MM.1S (cell line): ENCODE results near the gene AKAP8.
A peak's percentile ranks its signal among the peaks of the same experiment; 100 is the strongest.

ENCODE experiments used
- DNase-seq: peaks from one replicate; pipeline ENCODE4 v3.0.0-alpha.2; 2015
- H2AFZ ChIP-seq: fragments of 300-600 bp; sonication (generic); 2 replicates; pipeline ENCODE4 v1.6.0; 2016; ENCODE audit warnings: antibody characterized with exemption, low read length
- H3F3A ChIP-seq: fragments of 300-600 bp; sonication (generic); 2 replicates; pipeline ENCODE4 v1.6.1; 2016; ENCODE audit warnings: mild to moderate bottlenecking, antibody characterized with exemption, low read length, moderate library complexity, mixed read lengths; ENCODE audit not compliant: insufficient read depth
- H3K27ac ChIP-seq: fragments of 300-600 bp; sonication (generic); 2 replicates; pipeline ENCODE4 v1.5.1; 2016; ENCODE audit warnings: mild to moderate bottlenecking, low read length
- H3K27me3 ChIP-seq: fragments of 300-600 bp; sonication (generic); replicated peaks from 2 replicates; pipeline ENCODE4 v1.6.0; 2016; ENCODE audit warnings: low read length; ENCODE audit not compliant: insufficient read depth
- H3K36me3 ChIP-seq: fragments of 300-600 bp; sonication (generic); replicated peaks from 2 replicates; pipeline ENCODE4 v1.6.1; 2016; ENCODE audit warnings: mild to moderate bottlenecking, low read length, mixed read lengths; ENCODE audit not compliant: insufficient read depth
- H3K4me1 ChIP-seq: fragments of 300-600 bp; sonication (generic); 2 replicates; pipeline ENCODE4 v1.6.1; 2016; ENCODE audit warnings: low read length, mixed read lengths
- H3K4me2 ChIP-seq: fragments of 300-600 bp; sonication (generic); 2 replicates; pipeline ENCODE4 v1.6.0; 2016; ENCODE audit warnings: low read depth, low read length
- H3K4me3 ChIP-seq: fragments of 300-600 bp; sonication (generic); 2 replicates; pipeline ENCODE4 v1.5.1; 2016; ENCODE audit warnings: low read length, mixed read lengths
- H3K79me2 ChIP-seq: fragments of 300-600 bp; sonication (generic); 2 replicates; pipeline ENCODE4 v1.6.1; 2016; ENCODE audit warnings: mixed run types, low read length, mixed read lengths
- H3K9ac ChIP-seq: fragments of 300-600 bp; sonication (generic); 2 replicates; pipeline ENCODE4 v1.6.1; 2016; ENCODE audit warnings: low read length, mixed read lengths
- H3K9me2 ChIP-seq: fragments of 300-600 bp; sonication (generic); replicated peaks from 2 replicates; pipeline ENCODE4 v1.6.1; 2016; ENCODE audit warnings: mild to moderate bottlenecking, low read length, mixed read lengths; ENCODE audit not compliant: insufficient read depth
- H3K9me3 ChIP-seq: fragments of 300-600 bp; sonication (generic); replicated peaks from 2 replicates; pipeline ENCODE4 v1.6.1; 2016; ENCODE audit warnings: mild to moderate bottlenecking, low read length, mixed read lengths; ENCODE audit not compliant: insufficient read depth
- H4K20me1 ChIP-seq: fragments of 300-600 bp; sonication (generic); 2 replicates; pipeline ENCODE4 v1.6.1; 2016; ENCODE audit warnings: mild to moderate bottlenecking, low read length, moderate library complexity, mixed read lengths; ENCODE audit not compliant: insufficient read depth
- EZH2 ChIP-seq: fragments of 300-600 bp; sonication (generic); optimal IDR thresholded peaks from 2 replicates; pipeline ENCODE3; 2017; ENCODE audit warnings: low read depth, mild to moderate bottlenecking, antibody characterized with exemption, low read length, mixed read lengths
- EZH2phosphoT487 ChIP-seq: fragments of 300-600 bp; sonication (generic); IDR thresholded peaks from 2 replicates; pipeline ENCODE4 v1.6.1; 2018; ENCODE audit warnings: antibody characterized with exemption, low read length
- TF ChIP-seq, protein P1 (sequence below): fragments of 300-600 bp; sonication (generic); IDR thresholded peaks from 2 replicates; pipeline ENCODE4 v1.5.1; 2016; ENCODE audit warnings: antibody characterized with exemption, low read length, mixed read lengths

AKAP8 gene

DNA sequence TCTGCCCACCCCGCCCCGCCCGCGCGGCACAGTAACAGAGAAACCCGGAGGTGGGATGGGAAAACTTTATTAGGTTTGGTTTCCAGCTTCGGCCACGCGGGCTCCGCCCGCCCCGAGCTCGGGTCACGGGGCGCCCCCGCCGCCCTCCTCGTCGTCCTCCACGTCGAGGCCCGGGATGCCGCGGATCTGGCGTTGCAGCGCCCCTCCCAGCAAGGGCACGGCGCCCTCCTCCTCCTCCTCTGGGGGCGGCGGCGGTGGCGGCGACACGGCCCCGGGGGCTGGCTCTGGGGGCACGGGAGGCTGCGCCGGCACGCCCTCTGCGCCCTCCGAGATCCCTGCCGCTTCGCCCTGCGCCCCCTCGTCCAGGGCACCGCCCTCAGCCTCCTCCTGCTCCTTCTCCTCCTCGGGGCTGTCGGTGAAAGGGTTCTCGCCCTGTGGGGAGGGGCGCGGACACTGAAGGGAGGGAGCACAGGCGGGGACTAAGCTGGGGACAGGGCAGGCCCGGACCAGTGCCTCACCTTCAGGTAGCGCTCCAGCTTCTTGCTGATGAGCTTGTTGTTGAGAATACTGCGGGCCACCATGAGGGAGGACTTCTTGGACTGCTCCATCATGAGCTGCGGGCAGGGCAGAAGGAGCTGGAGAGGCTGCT is 536 bp upstream of the AKAP8 start:
- H3K9ac ChIP-seq, result peak overlapping the region; percentile 77
- peak overlapping the region; percentile 93 for H3K4me3 ChIP-seq
- no peaks in the 10 kb centered on the region for H3K9me3 ChIP-seq
- no peaks in the 10 kb centered on the region for H3K36me3 ChIP-seq
- peak; percentile 74 for DNase-seq
- no peaks in the 10 kb centered on the region for H3K9me2 ChIP-seq
- peaks cover 45% of the 10 kb centered on the region for H3K79me2 ChIP-seq
- peaks cover 17% of the 10 kb centered on the region; the same call in 1 of the 2 replicates for H3K4me1 ChIP-seq
- peaks cover 21% of the 10 kb centered on the region for H3F3A ChIP-seq
- H2AFZ ChIP-seq, result peak overlapping the region; percentile 89
- TF ChIP-seq, protein P1, sequence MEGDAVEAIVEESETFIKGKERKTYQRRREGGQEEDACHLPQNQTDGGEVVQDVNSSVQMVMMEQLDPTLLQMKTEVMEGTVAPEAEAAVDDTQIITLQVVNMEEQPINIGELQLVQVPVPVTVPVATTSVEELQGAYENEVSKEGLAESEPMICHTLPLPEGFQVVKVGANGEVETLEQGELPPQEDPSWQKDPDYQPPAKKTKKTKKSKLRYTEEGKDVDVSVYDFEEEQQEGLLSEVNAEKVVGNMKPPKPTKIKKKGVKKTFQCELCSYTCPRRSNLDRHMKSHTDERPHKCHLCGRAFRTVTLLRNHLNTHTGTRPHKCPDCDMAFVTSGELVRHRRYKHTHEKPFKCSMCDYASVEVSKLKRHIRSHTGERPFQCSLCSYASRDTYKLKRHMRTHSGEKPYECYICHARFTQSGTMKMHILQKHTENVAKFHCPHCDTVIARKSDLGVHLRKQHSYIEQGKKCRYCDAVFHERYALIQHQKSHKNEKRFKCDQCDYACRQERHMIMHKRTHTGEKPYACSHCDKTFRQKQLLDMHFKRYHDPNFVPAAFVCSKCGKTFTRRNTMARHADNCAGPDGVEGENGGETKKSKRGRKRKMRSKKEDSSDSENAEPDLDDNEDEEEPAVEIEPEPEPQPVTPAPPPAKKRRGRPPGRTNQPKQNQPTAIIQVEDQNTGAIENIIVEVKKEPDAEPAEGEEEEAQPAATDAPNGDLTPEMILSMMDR, result no peak
- H3K4me2 ChIP-seq, result peak overlapping the region; percentile 69
- peaks cover 17% of the 10 kb centered on the region for H4K20me1 ChIP-seq
- no peaks in the 10 kb centered on the region for H3K27me3 ChIP-seq
- peak overlapping the region; percentile 62; the same call in 1 of the 2 replicates for H3K27ac ChIP-seq

DNA sequence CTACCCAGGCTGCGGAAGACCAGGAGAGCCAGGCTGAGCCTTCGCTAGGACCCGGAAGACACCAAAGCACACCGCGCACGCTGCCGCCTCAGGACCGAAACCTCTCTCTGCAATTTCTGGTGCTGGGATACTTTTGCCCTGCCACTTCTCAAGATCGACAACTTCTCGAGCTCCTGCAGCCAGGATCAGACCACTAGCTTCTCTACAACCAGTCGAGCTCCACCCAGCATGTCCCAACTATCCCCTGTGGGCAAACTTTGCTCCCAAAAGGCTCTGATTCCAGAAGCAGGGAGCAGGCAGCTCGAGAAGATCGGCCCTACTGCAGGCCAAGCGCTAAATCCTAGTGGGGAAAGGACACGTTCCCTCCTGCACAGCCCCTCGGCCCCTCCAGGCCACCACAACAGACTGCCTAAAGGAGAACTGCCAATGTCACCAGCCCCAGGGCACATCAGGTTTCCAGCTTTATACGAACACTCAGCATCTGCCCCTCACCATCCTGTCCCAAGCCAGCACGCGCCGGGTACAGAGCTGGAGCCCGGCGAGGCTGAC is 979 bp downstream of the AKAP8 start:
- peak; percentile 75 for DNase-seq
- peak overlapping the region; percentile 73; the same call in 1 of the 2 replicates for H2AFZ ChIP-seq

DNA sequence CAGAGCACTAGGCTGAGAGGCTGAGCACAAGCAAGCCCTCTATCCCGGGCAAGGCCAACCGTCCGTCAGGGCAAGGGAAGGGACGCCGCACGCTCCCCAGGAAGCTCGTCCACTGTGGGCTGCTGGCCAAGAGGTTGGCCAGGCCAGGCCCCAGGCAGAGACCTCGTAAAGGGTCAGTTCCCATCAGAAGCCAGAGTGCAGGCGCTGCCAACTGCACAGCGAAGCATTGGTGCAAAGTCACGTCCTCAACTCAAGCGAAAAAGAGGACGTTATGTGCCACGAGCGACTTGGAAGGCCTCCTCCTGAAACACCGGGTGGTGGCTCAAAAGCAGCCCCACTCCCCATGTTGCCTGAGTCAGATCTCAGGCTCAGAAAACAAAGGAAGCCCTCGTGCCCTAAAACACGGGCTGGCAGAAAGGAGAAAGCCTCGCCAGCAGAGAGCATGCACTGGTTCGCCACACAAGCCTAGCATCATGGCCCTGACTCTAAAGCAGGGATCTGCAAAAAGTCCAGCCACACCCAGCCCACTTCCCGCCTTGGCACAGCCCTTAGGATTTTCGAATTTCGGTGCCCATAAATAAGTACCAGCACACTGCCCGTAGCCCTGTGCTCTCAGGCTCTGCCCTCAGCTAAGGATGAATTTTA is 4.7 kb downstream of the AKAP8 start:
- Histone ChIP-seq H3K27ac (no peak overlapping the region), H3K9ac (no peak overlapping the region), H3K9me2 (no peaks in the 10 kb centered on the region), H3K4me1 (0 out of 2 replicates have a peak, but pooled peaks cover 3% of the 10 kb centered on the region), H3K36me3 (0 out of 2 replicates have a peak, but pooled peaks cover 11% of the 10 kb centered on the region), H2AFZ (no peak overlapping the region), H3K79me2 (peaks cover 92% of the 10 kb centered on the region), H3K4me3 (no peak overlapping the region), H3K27me3 (no peaks in the 10 kb centered on the region), H3F3A (peaks cover 10% of the 10 kb centered on the region; the same call in 1 of the 2 replicates), H4K20me1 (peaks cover 27% of the 10 kb centered on the region), H3K9me3 (no peaks in the 10 kb centered on the region), H3K4me2 (no peak overlapping the region)
- TF ChIP-seq EZH2 (no peak), EZH2phosphoT487 (no peak)
- TF ChIP-seq, protein P1, result no peak
- no peak for DNase-seq

More for the DNA sequence above, 979 bp downstream of the AKAP8 start:
- Histone ChIP-seq H3K27ac (peak overlapping the region; percentile 77), H3K4me2 (peak overlapping the region; percentile 92), H3K79me2 (peaks cover 60% of the 10 kb centered on the region), H3K4me1 (peaks cover 17% of the 10 kb centered on the region; the same call in 1 of the 2 replicates), H3F3A (peaks cover 21% of the 10 kb centered on the region), H3K36me3 (0 out of 2 replicates have a peak, but pooled peaks cover 4% of the 10 kb centered on the region), H4K20me1 (peaks cover 27% of the 10 kb centered on the region), H3K4me3 (peak overlapping the region; percentile 96), H3K9me2 (no peaks in the 10 kb centered on the region), H3K27me3 (no peaks in the 10 kb centered on the region), H3K9ac (peak overlapping the region; percentile 94), H3K9me3 (no peaks in the 10 kb centered on the region)
- TF ChIP-seq, protein P1, result no peak
- TF ChIP-seq EZH2, result no peak
- TF ChIP-seq EZH2phosphoT487, result no peak
